CD4-positive, alpha-beta T cell (primary cell): ENCODE data around the gene FCGR2B. TPM values are rescaled to one million over a fixed set of nuclear protein-coding genes. Genes with fewer than 3 reads are reported as not detected.

Source experiments
- ATAC-seq: fragments of 200-7000 bp; cut with Tn5 transposase; one replicate; pipeline ENCODE4 v1.10.0; 2022; ENCODE audit warnings: mild to moderate bottlenecking; ENCODE audit not compliant: poor library complexity
- CTCF ChIA-PET: fragments of 350-600 bp; sonication (Branson Sonifier 250); formaldehyde crosslinking; loops from one replicate; lab custom pipeline; 2021; ENCODE audit warnings: antibody characterized with exemption, inconsistent platforms; lab: Charles Lee
- POLR2A ChIA-PET: fragments of 350-600 bp; sonication (Branson Sonifier 250); formaldehyde crosslinking; loops from one replicate; lab custom pipeline; 2021; ENCODE audit warnings: antibody characterized with exemption, inconsistent platforms; lab: Charles Lee
- DNase-seq, 14 experiments: peaks; one replicate each; pipeline ENCODE4 v3.0.0-alpha.2; 2013 to 2020; ENCODE audit warnings: mixed read lengths in 2 of 14
- H3K27ac ChIP-seq, 2 donors: one replicate each; pipeline versions ENCODE4 v1.5.1 to v1.7.0; 2013; ENCODE audit warnings: low read length in 2 of 2, low read depth in 1 of 2, mild to moderate bottlenecking in 1 of 2
- H3K27me3 ChIP-seq, 2 experiments: 1 replicate in 1 of 2; 2 replicates in 1 of 2; pipeline versions ENCODE4 v1.6.1 to v1.7.0; 2013; ENCODE audit warnings: low read length in 2 of 2, control low read depth in 1 of 2, mild to moderate bottlenecking in 1 of 2, moderate library complexity in 1 of 2; ENCODE audit not compliant: insufficient read depth in 2 of 2, control insufficient read depth in 1 of 2
- H3K36me3 ChIP-seq: one replicate; pipeline ENCODE4 v1.6.1; 2013; ENCODE audit warnings: low read length, control low read depth; ENCODE audit not compliant: insufficient read depth
- H3K4me1 ChIP-seq: one replicate; pipeline ENCODE4 v1.6.1; 2013; ENCODE audit warnings: low read length, control low read depth; ENCODE audit not compliant: insufficient read depth
- H3K4me3 ChIP-seq: one replicate; pipeline ENCODE4 v1.5.1; 2013; ENCODE audit warnings: mild to moderate bottlenecking, low read length, moderate library complexity
- H3K9me3 ChIP-seq, 2 experiments: 1 replicate in 1 of 2; 2 replicates in 1 of 2; pipeline versions ENCODE4 v1.6.1 to v1.7.0; 2013; ENCODE audit warnings: low read length in 2 of 2, mild to moderate bottlenecking in 2 of 2, control low read depth in 1 of 2, moderate library complexity in 1 of 2; ENCODE audit not compliant: control insufficient read depth in 1 of 2, insufficient read depth in 1 of 2
- H3K27ac Mint-ChIP-seq: one replicate; pipeline ENCODE4 v1.8.0; 2020; ENCODE audit warnings: mixed read lengths
- H3K27me3 Mint-ChIP-seq: one replicate; pipeline ENCODE4 v1.8.0; 2021; ENCODE audit warnings: mixed read lengths
- H3K36me3 Mint-ChIP-seq: one replicate; pipeline ENCODE4 v1.8.0; 2021; ENCODE audit warnings: low read depth, mixed read lengths
- H3K4me1 Mint-ChIP-seq: one replicate; pipeline ENCODE4 v1.8.0; 2021; ENCODE audit warnings: low read depth, mixed read lengths
- H3K4me3 Mint-ChIP-seq: one replicate; pipeline ENCODE4 v1.8.0; 2020; ENCODE audit warnings: mild to moderate bottlenecking, mixed read lengths
- H3K9me3 Mint-ChIP-seq: one replicate; pipeline ENCODE4 v1.8.0; 2020; ENCODE audit warnings: mixed read lengths
- CTCF ChIP-seq: fragments of 200-600 bp; IDR thresholded peaks from one replicate; pipeline ENCODE4 v1.8.0; 2022; ENCODE audit warnings: antibody characterized with exemption, mild to moderate bottlenecking
- intact Hi-C, 2 experiments: fragments of 100-400 bp; cut with DNase I in 1 of 2; cut with micrococcal nuclease in 1 of 2; formaldehyde crosslinking; loops; one replicate each; pipeline versions ENCODE4 v1.15.1 to v1.9.0; 2023 to 2025; cut with DNase I, micrococcal nuclease
- total RNA-seq, 174 experiments: library from RNA in 2 of 174; stranded (reverse) in 2 of 174; gene quantifications; one replicate each; pipeline ENCODE4 v1.2.3 and lab custom pipeline; 2021 to 2026

FCGR2B gene
- total RNA-seq, 2 experiments from 2014 or later, result 0.36 TPM; not detected in 1

GRCh38 chr1:161702250-161702649 is 39.3 kb downstream of the FCGR2B start:
- POLR2A ChIA-PET, result no interaction called here
- Histone ChIP-seq H3K27ac (no peak overlapping the region), H3K36me3 (no peaks in the 10 kb centered on the region), H3K4me1 (no peaks in the 10 kb centered on the region), H3K27me3 (no peaks in the 10 kb centered on the region), H3K4me3 (no peak overlapping the region), H3K9me3 (no peaks in the 10 kb centered on the region)
- CTCF ChIA-PET, result no interaction called here
- Mint-ChIP-seq H3K27ac (no peak overlapping the region), H3K4me3 (no peak overlapping the region), H3K4me1 (no peaks in the 10 kb centered on the region), H3K36me3 (no peaks in the 10 kb centered on the region), H3K27me3 (peaks cover 4% of the 10 kb centered on the region), H3K9me3 (no peaks in the 10 kb centered on the region)
- no peak for ATAC-seq
- intact Hi-C loops, result no loop called here
- no peak for TF ChIP-seq CTCF
- DNase-seq, result no peak

- no peaks in the 10 kb centered on the region for H3K36me3 Mint-ChIP-seq
- Histone ChIP-seq H3K9me3 (no peaks in the 10 kb centered on the region), H3K36me3 (no peaks in the 10 kb centered on the region), H3K4me3 (no peak overlapping the region), H3K4me1 (no peaks in the 10 kb centered on the region), H3K27ac (no peak overlapping the region), H3K27me3 (peaks cover 0 to 2% of the 10 kb centered on the region in 2 experiments)
- CTCF ChIA-PET, result no interaction called here
- H3K27ac Mint-ChIP-seq, result no peak overlapping the region
- ATAC-seq (no peak), DNase-seq (no peak)
- POLR2A ChIA-PET, result no interaction called here
- no peak for TF ChIP-seq CTCF
- no peak overlapping the region for H3K4me3 Mint-ChIP-seq
- no peaks in the 10 kb centered on the region for H3K9me3 Mint-ChIP-seq
- H3K27me3 Mint-ChIP-seq, result peaks cover 11% of the 10 kb centered on the region
- no peaks in the 10 kb centered on the region for H3K4me1 Mint-ChIP-seq
- intact Hi-C loops, result no loop called here
Measured at GRCh38 chr1:161705537-161705936, 42.6 kb downstream of the FCGR2B start.

- intact Hi-C loops, result no loop called here
- Mint-ChIP-seq H3K4me1 (no peaks in the 10 kb centered on the region), H3K36me3 (no peaks in the 10 kb centered on the region), H3K27me3 (peaks cover 11% of the 10 kb centered on the region), H3K27ac (no peak overlapping the region), H3K9me3 (no peaks in the 10 kb centered on the region), H3K4me3 (no peak overlapping the region)
- Histone ChIP-seq H3K4me1 (no peaks in the 10 kb centered on the region), H3K4me3 (no peak overlapping the region), H3K27ac (no peak overlapping the region), H3K9me3 (no peaks in the 10 kb centered on the region), H3K36me3 (no peaks in the 10 kb centered on the region), H3K27me3 (peaks cover 0 to 2% of the 10 kb centered on the region in 2 experiments)
- no peak for DNase-seq
- TF ChIP-seq CTCF, result no peak
- CTCF ChIA-PET, result no interaction called here
- POLR2A ChIA-PET, result no interaction called here
- ATAC-seq, result no peak
Measured at GRCh38 chr1:161706113-161706481, 43.2 kb downstream of the FCGR2B start.
